ENCODE results near the gene LHFPL2.

Gene LHFPL2

GRCh38 chr5:78514427-78515330 lies 133.9 kb downstream of the LHFPL2 start:
- no peak for DNase-seq

GRCh38 chr5:78513441-78513840 lies 135.1 kb downstream of the LHFPL2 start:
- DNase-seq = no peak

GRCh38 chr5:78512435-78512834 lies 136.1 kb downstream of the LHFPL2 start:
- no peak for DNase-seq

GRCh38 chr5:78511121-78511906 lies 137.3 kb downstream of the LHFPL2 start:
- DNase-seq = no peak

- no peak for DNase-seq
These were observed 138.4 kb downstream of the LHFPL2 start for GRCh38 chr5:78509884-78510769.

- no peak for DNase-seq
These were observed 139.3 kb downstream of the LHFPL2 start for GRCh38 chr5:78509145-78509865.

GRCh38 chr5:78508186-78508765 lies 140.3 kb downstream of the LHFPL2 start:
- DNase-seq = no peak

GRCh38 chr5:78507531-78507930 lies 141.0 kb downstream of the LHFPL2 start:
- DNase-seq = no peak

GRCh38 chr5:78506261-78507024 lies 142.1 kb downstream of the LHFPL2 start:
- no peak for DNase-seq

GRCh38 chr5:78505860-78506259 lies 142.7 kb downstream of the LHFPL2 start:
- no peak for DNase-seq

- no peak for DNase-seq
These were observed 143.6 kb downstream of the LHFPL2 start for GRCh38 chr5:78504704-78505677.

GRCh38 chr5:78503958-78504653 lies 144.5 kb downstream of the LHFPL2 start:
- DNase-seq = no peak

- no peak for DNase-seq
These were observed 146.9 kb downstream of the LHFPL2 start for GRCh38 chr5:78501411-78502352.

GRCh38 chr5:78500871-78501270 lies 147.7 kb downstream of the LHFPL2 start:
- no peak for DNase-seq

GRCh38 chr5:78500028-78500427 lies 148.5 kb downstream of the LHFPL2 start:
- no peak for DNase-seq

GRCh38 chr5:78499485-78499884 lies 149.1 kb downstream of the LHFPL2 start:
- no peak for DNase-seq

- DNase-seq = no peak
These were observed 150.7 kb downstream of the LHFPL2 start for GRCh38 chr5:78497573-78498533.

All from RPMI8226 (cell line).